Stimulated activated naive CD4-positive, alpha-beta T cell (primary cell): Measurements from ENCODE around the gene CAV2.
"Not testable (repeated sequence)": the region's sequence is repeated elsewhere in the genome, so short reads cannot be mapped to it uniquely, and the experiment has no call there.

Experiments
- DNase-seq, 6 experiments: peaks; one replicate each; lab custom pipeline; 2025; lab: John Stamatoyannopoulos, UW

Gene CAV2, protein sequence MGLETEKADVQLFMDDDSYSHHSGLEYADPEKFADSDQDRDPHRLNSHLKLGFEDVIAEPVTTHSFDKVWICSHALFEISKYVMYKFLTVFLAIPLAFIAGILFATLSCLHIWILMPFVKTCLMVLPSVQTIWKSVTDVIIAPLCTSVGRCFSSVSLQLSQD

GRCh38 chr7:116499168-116500077 is at the start of gene CAV2:
Gene CAV2 (plus strand): TSS chr7:116499738. CDS start chr7:116499782, 44 bp downstream.
- DNase-seq: no peak

DNA sequence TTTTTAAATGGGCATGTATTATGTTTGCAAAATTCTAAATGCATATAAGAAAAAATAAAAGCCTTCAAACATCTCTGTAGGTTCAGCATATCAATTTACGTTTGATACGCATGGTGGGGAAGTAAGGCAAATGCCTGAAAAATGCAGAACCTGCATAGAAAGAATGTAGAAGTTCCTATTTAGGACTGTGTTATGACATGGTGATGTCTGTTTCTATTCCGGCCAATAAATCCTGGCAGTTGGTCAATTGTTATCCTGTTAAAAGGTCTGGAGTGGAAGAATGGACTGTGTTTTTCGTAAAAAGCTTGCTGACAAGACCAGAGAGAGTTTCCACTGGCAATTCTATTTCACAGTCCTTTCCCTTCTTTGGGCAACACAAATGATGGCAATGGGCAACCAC is 49.6 kb upstream of the CAV2 start:
- no peak for DNase-seq

DNA sequence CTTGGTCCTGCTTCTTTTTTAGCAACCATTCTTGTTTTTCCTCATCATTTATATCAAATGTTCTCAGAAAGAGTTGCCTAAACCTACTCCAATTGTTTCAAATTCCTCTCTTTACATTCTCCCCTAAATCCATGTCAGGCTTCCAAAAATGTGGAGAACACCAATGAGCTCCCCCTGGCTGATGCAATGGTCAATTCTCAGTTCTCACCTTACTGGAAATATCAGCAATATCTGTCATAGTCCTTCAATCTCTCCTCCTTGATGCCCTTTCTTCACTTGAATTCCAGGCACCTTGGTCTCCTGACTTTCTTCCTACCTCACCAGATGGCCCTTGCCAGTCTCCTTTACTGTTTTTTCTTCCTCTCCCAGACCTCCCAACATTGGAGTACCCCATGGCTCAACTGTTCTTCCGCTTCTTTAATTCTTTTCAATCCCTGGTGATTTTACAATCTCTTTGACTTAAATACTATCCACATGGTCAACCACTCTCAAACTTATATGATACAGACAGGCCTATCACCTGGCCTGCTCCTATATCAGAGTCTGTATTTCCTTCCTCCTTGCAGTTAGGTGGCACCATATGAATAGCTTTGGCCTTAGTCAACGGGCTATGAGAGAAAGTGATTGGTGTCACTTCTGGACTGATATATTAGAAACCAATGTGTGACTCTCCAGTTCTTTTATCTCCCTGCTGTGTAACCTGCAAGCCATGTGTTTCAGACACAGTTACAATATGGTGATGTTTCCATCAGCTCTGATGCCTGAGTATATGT is 47.4 kb upstream of the CAV2 start:
- DNase-seq: no peak

- no peak for DNase-seq
These were observed 45.2 kb upstream of the CAV2 start for GRCh38 chr7:116454377-116454776.

GRCh38 chr7:116455009-116455408 is 44.5 kb upstream of the CAV2 start:
- DNase-seq: no peak

GRCh38 chr7:116455499-116455898 is 44.0 kb upstream of the CAV2 start:
- no peak for DNase-seq

- DNase-seq: no peak
These were observed 38.0 kb upstream of the CAV2 start for GRCh38 chr7:116461500-116461899.

DNA sequence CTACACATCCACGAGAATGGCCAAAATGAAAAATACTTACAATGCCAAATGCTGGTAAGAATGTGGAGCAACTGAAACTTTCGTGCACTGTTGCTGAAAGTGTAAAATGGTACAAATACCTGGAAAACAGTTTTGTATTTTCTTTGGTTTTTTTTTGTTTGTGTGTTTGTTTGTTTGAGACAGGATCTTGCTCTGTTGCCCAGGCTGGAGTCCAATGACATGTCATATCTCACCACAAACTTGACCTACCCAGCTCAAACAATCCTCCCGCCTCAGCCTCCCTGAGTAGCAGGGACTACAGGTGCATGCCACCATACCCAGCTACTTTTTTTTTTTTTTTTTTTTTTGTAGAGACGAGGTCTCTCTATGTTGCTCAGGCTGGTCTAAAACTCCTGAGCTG is 35.6 kb upstream of the CAV2 start:
- DNase-seq: no peak

- no peak for DNase-seq
These were observed 35.2 kb upstream of the CAV2 start for GRCh38 chr7:116464375-116464774.

DNA sequence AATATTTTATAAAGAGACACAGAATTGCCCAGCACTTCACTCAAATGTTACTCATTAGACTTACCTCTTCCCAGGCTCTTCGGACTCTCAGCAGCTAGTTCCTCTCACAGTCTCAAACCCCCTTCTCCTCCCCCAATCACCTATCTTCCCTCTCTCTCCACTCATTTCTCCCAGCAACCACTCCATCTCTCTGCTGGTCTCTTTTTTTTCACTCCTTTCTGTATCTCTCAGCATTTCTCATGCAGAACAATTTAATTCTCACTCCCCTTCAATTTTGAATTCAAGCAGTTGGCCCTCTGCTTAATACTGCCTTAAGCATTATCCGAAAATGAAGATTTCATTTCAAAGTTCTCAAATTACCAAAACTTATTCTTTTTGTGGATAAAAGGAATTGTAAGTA is 34.4 kb upstream of the CAV2 start:
- DNase-seq: no peak

DNA sequence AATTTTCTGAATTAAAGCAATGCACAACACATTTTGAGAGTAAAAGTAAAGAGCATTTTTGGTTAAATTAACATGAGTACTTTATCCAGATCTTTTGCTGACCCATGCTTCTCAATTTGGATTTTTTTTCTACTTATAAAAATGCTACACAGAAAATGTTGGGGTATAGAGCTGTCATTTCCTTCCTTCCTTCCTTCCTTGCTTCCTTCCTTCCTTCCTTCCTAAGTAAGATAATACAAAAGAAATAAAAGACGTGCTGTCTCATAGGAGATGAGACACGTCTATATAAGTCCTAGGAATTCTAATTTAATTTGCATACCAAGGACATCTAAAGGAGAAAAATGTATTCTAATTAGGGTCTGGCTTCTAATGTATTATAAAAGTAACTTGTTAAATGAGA is 31.0 kb upstream of the CAV2 start:
- DNase-seq: no peak

DNA sequence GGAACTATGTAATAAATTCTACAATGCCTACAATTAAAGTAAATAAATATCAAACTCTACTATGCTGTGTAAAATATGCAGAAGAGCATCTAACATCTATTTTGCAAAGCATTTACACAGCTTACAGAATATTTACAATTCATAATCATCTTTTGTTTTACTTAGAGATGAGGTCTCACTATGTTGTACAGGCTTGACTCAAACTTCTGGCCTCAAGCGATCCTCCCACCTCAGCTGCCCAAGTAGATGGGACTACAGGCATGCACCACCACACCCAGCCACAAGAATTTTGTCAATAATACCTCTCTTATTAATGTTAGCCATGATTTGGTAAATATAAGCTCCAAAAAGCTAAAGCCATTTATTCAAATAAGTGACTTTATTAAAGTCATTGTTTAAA is 21.9 kb upstream of the CAV2 start:
- DNase-seq: no peak

GRCh38 chr7:116478834-116479233 is 20.7 kb upstream of the CAV2 start:
- no peak for DNase-seq

GRCh38 chr7:116483271-116483942 is 16.1 kb upstream of the CAV2 start:
- no peak for DNase-seq

GRCh38 chr7:116484389-116484788 is 15.1 kb upstream of the CAV2 start:
- not testable (repeated sequence) for DNase-seq

DNA sequence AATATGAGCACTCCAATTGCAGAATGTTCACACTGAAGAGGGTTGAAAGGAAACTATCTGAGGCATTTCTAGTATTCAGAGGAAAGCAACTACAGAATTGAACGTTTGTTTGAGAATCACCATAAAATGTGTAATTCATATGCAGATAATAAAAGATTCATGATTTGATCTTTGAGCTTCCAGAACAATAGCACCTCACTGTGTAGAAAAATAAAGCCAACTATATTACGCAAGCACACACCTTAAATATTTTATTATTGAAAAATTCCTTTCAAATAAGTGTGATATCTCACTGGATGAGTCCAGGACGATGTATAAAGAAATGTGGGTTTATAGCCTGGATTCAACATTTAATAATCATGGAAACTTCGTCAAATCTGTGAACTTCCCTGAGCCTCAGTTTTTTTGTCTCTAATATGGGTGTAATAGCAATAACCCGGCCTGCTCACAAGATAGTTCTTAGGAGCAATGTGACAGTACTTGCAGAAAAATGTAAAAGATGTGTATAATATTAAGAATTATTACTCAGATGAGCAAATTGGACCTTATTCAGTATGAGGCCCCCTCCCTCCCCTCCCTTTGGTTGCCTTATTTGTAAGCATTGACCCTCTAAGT is 11.5 kb upstream of the CAV2 start:
- DNase-seq: no peak

DNA sequence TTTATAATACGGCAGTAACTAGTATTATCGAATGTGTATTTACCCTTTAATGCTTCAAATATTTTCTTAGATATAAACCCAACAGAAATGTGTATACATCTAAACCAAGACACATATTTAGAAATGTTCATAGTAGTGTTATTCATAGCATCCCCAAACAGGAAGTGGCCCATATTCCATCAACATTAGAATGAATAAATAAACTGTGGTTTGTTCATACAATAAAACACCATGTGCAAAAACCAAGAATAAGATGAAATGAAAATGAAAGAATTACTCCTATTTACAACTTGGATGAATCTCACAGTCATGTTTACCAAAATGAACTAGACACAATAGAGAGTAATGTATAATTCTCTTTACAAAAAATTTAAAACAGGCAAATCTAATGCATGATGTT is 9.2 kb upstream of the CAV2 start:
- DNase-seq: no peak

GRCh38 chr7:116491887-116492653 is 7.5 kb upstream of the CAV2 start:
- no peak for DNase-seq

GRCh38 chr7:116492654-116493109 is 6.9 kb upstream of the CAV2 start:
- no peak for DNase-seq

GRCh38 chr7:116493449-116493848 is 6.1 kb upstream of the CAV2 start:
- no peak for DNase-seq

DNA sequence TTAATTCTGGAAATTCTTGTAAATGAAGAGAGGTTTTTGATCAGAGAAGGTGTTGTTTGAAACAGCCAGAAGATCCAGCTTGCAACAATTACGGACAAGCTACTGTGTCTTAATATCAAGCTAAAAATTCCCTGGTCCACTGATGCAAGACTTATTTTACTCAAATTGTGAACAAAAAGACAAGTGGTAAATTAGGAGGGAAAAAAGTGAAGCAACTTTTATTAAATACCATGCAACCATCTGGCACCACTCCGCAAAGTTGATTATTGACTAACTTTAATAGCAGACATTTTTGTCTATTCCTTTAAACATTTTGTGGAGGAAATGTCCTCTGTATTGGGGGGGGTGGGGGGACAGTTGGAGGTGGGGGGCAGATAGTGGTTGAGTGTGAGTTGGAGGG is 5.1 kb upstream of the CAV2 start:
- no peak for DNase-seq
